Neural progenitor cell (in vitro differentiated cells): ENCODE data around the gene MAMLD1.

Source experiments
- CTCF ChIP-seq: fragments of 200-600 bp; sonication (generic); IDR thresholded peaks from 2 replicates; pipeline ENCODE4 v1.5.1; 2017; ENCODE audit warnings: antibody characterized with exemption, mild to moderate bottlenecking
- EZH2 ChIP-seq: fragments of 200-600 bp; sonication (generic); IDR thresholded peaks from 2 replicates; pipeline ENCODE4 v1.6.1; 2017; ENCODE audit warnings: antibody characterized with exemption, mild to moderate bottlenecking, moderate library complexity

GRCh38 chrX:150324919-150325318 lies 38.2 kb upstream of the MAMLD1 start:
- TF ChIP-seq CTCF (no peak), EZH2 (no peak)
